GM19035 (cell line): ENCODE measurements around the gene ITGAX.

Experiments used
- ATAC-seq: cut with Tn5 transposase; IDR thresholded peaks from one replicate; pipeline ENCODE4 v1.9.1; 2021; ENCODE audit not compliant: unreplicated experiment

The ITGAX gene

DNA sequence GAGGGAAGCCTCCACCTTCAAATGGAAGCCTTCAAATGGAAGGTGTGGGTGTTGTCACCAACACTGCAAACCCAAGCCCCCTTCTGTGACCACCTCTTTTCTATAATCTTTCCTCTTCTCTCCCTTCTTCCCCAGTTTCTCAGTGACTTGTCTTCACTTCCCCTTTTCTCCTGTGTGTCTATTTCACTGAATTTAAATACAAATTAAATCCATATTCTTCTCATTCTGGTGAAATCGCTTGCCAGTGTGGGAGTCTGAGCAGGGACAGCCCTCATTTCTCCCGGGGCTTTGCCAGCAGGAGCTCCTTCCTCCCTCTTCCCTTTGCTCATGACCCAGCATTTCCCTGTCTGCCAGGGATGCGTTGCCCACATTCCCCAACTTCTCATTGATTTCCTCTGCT, 6.4 kb upstream of the ITGAX start:
- ATAC-seq, result no peak

GRCh38 chr16:31350275-31351005, 4.5 kb upstream of the ITGAX start:
- ATAC-seq, result no peak

DNA sequence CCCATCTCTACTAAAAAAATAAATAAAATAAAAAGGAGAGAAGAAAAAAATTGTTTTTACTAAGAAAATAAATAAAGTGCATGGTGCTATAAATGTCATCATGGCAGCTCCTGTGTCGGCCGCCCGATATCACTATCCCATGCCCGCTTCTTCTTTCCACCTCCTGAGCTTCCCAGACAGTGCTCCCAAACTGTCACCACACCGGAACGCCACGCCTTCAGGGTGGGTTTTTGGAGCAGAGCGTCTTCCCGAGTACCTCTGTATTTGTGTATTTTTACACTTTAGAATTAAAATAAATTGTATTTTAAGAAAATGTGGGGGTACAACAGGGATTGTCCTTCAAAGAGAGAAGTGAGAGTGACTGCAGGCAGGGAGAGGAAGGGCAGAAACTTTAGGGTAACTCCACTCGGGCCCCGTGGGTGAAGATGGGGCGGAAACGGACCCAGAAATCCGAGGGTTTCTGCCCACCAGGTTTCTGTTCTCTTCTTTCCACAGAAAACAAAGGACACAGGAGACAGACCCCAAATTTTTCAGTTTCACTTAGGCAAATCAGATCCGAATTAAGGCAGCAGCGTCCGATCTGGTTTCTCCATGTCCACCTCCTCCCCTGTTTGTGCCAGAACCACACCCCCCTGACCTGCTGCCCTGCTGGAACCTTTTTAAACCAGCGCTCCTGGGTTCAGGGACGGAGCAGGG, 3.6 kb upstream of the ITGAX start:
- no peak for ATAC-seq

GRCh38 chr16:31351942-31352325, 3.0 kb upstream of the ITGAX start:
- no peak for ATAC-seq

GRCh38 chr16:31352376-31353115, 2.4 kb upstream of the ITGAX start:
- ATAC-seq, result no peak

GRCh38 chr16:31355431-31356100, 590 bp downstream of the ITGAX start:
- no peak for ATAC-seq

DNA sequence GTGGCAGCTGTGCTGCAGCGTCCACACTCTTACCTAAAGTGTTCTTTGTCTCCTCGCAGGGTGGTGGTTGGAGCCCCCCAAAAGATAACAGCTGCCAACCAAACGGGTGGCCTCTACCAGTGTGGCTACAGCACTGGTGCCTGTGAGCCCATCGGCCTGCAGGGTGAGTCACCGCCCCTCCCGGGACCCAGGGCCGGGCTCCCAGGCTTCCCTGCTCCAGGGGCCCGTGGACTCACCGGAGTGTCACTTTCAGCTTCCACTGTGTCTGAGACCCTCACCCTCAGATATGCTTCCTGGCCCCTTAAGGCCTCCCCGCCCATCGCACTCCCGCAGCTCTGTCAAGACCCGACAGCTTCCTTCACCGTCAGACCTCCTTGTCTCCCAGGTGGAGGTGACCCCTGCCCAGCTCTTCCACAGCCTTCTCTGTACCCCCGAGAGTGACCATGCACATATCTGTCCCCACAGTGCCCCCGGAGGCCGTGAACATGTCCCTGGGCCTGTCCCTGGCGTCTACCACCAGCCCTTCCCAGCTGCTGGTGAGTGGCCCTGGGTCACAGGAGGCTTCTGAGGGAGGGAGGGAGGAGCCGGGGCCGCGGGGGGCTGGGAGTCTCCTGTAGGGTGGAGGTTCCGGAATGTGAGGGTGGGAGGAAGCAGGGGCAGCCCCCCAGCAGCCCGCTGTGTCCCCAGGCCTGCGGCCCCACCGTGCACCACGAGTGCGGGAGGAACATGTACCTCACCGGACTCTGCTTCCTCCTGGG, 1.8 kb downstream of the ITGAX start:
- ATAC-seq, result no peak

DNA sequence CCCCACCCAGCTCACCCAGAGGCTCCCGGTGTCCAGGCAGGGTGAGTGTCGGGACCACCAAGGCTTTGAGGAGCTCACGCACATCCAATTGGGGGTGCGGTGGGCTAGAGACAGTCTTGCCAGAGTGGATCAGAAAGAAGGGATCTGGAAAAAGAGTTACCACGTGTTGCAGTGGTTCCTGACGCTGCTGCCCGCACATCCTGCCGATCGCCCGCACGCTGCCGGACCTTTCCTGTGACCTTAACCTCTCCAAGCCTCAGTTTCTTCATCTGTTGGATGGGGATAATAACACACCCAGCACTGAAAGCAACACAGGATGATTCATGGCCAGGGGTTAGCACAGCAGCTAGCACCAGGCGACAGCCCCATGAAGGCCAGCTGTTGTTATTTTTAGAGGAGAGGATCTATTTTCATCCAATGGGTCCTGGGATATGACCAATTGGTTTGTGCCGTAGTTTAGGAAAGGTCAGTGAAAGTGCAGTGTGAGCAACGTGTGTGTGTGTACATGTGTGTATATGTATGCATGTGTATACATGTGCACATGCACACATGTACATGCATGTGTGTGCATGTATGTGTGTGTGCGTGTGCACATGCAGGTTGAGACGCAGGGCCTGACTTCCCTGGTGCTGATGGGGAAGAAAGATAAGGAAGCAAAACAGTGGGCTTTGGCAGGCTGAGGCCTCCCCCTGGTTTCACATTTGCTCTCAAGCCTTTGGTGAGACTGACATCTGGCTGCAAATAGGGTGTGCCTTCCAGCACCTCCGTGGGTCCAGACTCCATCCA, 2.5 kb downstream of the ITGAX start:
- no peak for ATAC-seq

- no peak for ATAC-seq
Observed at GRCh38 chr16:31360251-31360650, 5.3 kb downstream of the ITGAX start.

DNA sequence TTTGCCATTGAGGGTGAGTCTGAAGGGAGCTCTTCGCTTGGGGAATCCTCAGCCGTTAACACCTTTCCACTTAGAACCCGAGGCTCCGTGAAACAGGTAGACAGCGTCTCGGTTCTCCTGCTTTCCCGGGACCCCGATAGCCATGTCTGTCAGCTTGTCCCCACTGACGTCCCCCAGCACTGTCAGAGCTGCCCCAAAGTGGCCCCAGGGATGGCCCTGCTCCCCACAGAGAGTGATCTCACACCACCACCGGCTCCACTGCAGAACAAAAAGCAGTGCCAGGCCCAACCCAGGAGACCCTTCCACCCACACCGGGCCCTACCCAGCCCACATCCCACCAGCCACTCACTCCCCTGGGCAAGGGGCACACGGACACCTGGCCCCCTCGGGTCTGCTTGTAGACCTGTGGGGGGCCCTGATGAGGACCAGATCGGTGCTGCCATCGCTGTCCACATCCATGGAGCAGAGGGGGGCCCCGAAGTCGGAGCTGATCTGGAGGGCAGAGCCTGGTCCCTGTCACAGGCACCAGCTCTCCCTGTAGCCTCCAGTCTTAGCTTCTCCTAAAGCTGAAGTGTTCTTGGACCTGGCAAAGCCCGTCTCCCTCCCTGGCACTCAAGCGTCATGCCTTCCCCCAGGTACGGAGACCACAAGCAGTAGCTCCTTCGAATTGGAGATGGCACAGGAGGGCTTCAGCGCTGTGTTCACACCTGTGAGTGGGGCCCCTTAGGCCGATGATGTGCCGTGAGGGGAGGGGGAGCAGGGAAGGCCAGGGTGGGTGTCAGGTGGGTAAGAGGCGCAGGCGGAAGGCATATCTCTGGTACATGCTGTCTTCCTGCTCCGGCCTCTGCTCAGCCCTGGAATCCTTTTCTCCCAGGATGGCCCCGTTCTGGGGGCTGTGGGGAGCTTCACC, 6.5 kb downstream of the ITGAX start:
- ATAC-seq, result no peak

DNA sequence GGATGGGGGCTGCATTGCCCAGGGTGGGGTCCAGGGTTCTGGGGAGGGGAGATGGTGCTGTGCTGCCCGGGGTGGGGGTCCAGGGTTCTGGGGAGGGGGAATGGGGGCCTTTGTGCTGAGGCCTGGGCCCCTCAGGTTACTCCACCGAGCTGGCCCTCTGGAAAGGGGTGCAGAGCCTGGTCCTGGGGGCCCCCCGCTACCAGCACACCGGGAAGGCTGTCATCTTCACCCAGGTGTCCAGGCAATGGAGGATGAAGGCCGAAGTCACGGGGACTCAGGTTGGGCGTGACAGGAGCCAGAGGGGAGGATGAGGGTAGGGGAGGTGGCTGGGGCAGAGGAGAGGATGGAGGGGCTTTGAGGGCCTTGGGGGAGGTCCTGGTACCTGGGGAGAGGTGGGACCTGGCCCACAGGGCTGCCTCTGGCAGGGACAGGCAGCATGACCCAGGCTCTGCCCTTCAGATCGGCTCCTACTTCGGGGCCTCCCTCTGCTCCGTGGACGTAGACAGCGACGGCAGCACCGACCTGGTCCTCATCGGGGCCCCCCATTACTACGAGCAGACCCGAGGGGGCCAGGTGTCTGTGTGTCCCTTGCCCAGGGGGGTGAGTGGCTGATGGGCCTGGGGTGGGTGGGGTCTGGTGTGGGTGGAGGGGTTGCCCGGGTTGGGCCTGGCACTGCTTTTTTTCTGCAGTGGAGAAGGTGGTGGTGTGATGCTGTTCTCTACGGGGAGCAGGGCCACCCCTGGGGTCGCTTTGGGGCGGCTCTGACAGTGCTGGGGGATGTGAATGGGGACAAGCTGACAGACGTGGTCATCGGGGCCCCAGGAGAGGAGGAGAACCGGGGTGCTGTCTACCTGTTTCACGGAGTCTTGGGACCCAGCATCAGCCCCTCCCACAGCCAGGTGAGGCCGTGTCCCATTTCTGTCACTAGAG, 7.8 kb downstream of the ITGAX start:
- no peak for ATAC-seq

DNA sequence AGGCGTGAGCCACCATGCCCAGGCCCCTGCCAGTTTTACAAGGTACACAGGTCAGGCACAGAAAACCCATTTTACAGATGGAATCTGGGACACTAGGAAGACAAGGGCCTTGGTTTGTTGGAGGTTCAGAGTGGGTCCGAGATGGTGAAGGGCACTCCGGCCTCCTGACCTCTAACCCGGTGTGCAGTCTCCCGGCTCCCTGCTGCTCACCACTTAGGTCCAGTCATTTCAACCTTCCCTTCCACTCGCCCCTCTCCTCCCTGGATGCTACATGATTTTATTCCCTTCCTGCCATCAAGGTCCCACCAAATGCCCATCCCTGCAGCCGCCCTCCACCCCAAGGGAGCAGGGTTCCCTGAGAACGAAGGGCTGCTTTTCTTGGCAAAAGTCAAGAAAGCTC, 8.7 kb downstream of the ITGAX start:
- ATAC-seq, result no peak

GRCh38 chr16:31364421-31364820, 9.4 kb downstream of the ITGAX start:
- no peak for ATAC-seq

GRCh38 chr16:31365131-31365865, 10.3 kb downstream of the ITGAX start:
- no peak for ATAC-seq

DNA sequence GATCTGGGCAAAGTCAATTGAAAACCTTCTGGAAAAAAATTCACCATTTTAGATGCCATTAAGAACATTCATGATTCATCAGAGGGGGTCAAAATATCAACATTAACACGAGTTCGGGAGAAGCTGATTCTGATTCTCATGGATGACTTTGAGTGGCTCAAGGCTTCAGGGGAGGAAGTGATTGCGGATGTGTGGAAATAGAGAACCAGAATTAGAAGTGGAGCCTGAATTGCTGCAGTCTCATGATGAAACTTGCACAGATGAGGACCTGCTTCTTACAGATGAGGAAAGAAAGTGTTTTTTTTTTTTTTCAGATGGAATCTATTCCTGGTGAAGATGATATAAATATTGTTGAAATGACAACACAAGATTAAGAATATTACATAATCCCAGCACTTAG, 12.9 kb downstream of the ITGAX start:
- ATAC-seq, result no peak

- no peak for ATAC-seq
Observed at GRCh38 chr16:31371008-31371407, 16.0 kb downstream of the ITGAX start.
